Measurements from ENCODE around the gene RASGRF2. TPM values are rescaled to one million over a fixed set of nuclear protein-coding genes. Genes with fewer than 3 reads are reported as not detected.

RASGRF2 gene
- total RNA-seq, 1 donor from 2014 or later, result 2.5 TPM

- no peak for DNase-seq (ENCODE audit: low spot score)
- H3K9me3 Mint-ChIP-seq (ENCODE audit: unreplicated experiment), result peaks cover 6% of the 10 kb centered on the region
- H3K27me3 Mint-ChIP-seq (ENCODE audit: unreplicated experiment), result peaks cover 9% of the 10 kb centered on the region
- no peak for TF ChIP-seq CTCF (IDR thresholded peaks at IDR 0.05; ENCODE audit: unreplicated experiment)
- H3K36me3 Mint-ChIP-seq (ENCODE audit: low read depth, unreplicated experiment), result peaks cover 12% of the 10 kb centered on the region
- H3K27ac Mint-ChIP-seq (ENCODE audit: unreplicated experiment), result no peak overlapping the region
- no peak overlapping the region for H3K4me3 Mint-ChIP-seq (ENCODE audit: unreplicated experiment)
- H3K4me1 Mint-ChIP-seq (ENCODE audit: unreplicated experiment), result peaks cover 26% of the 10 kb centered on the region
Observed at GRCh38 chr5:80958616-80959015, 1.5 kb upstream of the RASGRF2 start.

GRCh38 chr5:80959138-80959537 lies 1.0 kb upstream of the RASGRF2 start:
- Mint-ChIP-seq H3K27ac (ENCODE audit: unreplicated experiment) (peak overlapping the region; percentile 28), H3K9me3 (ENCODE audit: unreplicated experiment) (peaks cover 6% of the 10 kb centered on the region), H3K36me3 (ENCODE audit: low read depth, unreplicated experiment) (peaks cover 12% of the 10 kb centered on the region), H3K4me3 (ENCODE audit: unreplicated experiment) (peak overlapping the region; percentile 88), H3K27me3 (ENCODE audit: unreplicated experiment) (peaks cover 9% of the 10 kb centered on the region), H3K4me1 (ENCODE audit: unreplicated experiment) (peaks cover 26% of the 10 kb centered on the region)
- no peak for TF ChIP-seq CTCF (IDR thresholded peaks at IDR 0.05; ENCODE audit: unreplicated experiment)
- DNase-seq (ENCODE audit: low spot score), result no peak

GRCh38 chr5:80960531-80961375 lies 590 bp downstream of the RASGRF2 start:
- Mint-ChIP-seq H3K4me1 (ENCODE audit: unreplicated experiment) (peaks cover 28% of the 10 kb centered on the region), H3K4me3 (ENCODE audit: unreplicated experiment) (peak overlapping the region; percentile 92), H3K27me3 (ENCODE audit: unreplicated experiment) (peaks cover 9% of the 10 kb centered on the region), H3K9me3 (ENCODE audit: unreplicated experiment) (peaks cover 6% of the 10 kb centered on the region), H3K36me3 (ENCODE audit: low read depth, unreplicated experiment) (peaks cover 12% of the 10 kb centered on the region), H3K27ac (ENCODE audit: unreplicated experiment) (peak overlapping the region; percentile 28)
- TF ChIP-seq CTCF (IDR thresholded peaks at IDR 0.05; ENCODE audit: unreplicated experiment), result no peak
- peak; percentile 35 for DNase-seq (ENCODE audit: low spot score)

GRCh38 chr5:80961376-80962281 lies 1.5 kb downstream of the RASGRF2 start:
- H3K27ac Mint-ChIP-seq (ENCODE audit: unreplicated experiment), result peak overlapping the region; percentile 28
- H3K4me1 Mint-ChIP-seq (ENCODE audit: unreplicated experiment), result peaks cover 22% of the 10 kb centered on the region
- peak; percentile 18 for DNase-seq (ENCODE audit: low spot score)
- peaks cover 6% of the 10 kb centered on the region for H3K9me3 Mint-ChIP-seq (ENCODE audit: unreplicated experiment)
- no peak for TF ChIP-seq CTCF (IDR thresholded peaks at IDR 0.05; ENCODE audit: unreplicated experiment)
- H3K36me3 Mint-ChIP-seq (ENCODE audit: low read depth, unreplicated experiment), result peaks cover 12% of the 10 kb centered on the region
- peaks cover 9% of the 10 kb centered on the region for H3K27me3 Mint-ChIP-seq (ENCODE audit: unreplicated experiment)
- peak overlapping the region; percentile 92 for H3K4me3 Mint-ChIP-seq (ENCODE audit: unreplicated experiment)
